Measurements from ENCODE around the gene SIT1.

DNA sequence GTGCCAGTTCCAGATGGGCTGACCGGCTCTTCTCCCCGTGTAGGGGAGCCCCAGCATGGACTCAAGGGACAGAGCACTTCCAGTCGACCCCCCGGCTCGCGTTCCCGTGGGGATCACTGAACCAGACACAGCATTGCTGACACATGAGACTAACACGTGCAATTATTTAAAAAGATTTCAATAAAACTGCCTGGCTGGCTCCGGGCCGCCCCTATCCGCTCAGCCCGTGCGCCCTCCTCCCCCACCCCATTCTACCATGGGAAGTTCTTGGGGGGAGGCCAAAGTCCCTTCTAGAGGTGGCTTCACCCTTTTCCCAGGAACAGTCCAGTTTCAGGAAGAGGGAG, 40.9 kb downstream of the SIT1 start:
- TF ChIP-seq, protein P1, sequence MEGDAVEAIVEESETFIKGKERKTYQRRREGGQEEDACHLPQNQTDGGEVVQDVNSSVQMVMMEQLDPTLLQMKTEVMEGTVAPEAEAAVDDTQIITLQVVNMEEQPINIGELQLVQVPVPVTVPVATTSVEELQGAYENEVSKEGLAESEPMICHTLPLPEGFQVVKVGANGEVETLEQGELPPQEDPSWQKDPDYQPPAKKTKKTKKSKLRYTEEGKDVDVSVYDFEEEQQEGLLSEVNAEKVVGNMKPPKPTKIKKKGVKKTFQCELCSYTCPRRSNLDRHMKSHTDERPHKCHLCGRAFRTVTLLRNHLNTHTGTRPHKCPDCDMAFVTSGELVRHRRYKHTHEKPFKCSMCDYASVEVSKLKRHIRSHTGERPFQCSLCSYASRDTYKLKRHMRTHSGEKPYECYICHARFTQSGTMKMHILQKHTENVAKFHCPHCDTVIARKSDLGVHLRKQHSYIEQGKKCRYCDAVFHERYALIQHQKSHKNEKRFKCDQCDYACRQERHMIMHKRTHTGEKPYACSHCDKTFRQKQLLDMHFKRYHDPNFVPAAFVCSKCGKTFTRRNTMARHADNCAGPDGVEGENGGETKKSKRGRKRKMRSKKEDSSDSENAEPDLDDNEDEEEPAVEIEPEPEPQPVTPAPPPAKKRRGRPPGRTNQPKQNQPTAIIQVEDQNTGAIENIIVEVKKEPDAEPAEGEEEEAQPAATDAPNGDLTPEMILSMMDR (conservative IDR thresholded peaks at IDR 0.05; ENCODE audit: low read length) = no peak
- TF ChIP-seq EZH2phosphoT487 (IDR thresholded peaks at IDR 0.05; ENCODE audit: borderline replicate concordance) = no peak
